Measurements from ENCODE around the gene HECW1. TPM values are rescaled to one million over a fixed set of nuclear protein-coding genes. Genes with fewer than 3 reads are reported as not detected.

The HECW1 gene
- total and polyA plus RNA-seq, 4 donors, result 0.05 TPM; not detected in 3

DNA sequence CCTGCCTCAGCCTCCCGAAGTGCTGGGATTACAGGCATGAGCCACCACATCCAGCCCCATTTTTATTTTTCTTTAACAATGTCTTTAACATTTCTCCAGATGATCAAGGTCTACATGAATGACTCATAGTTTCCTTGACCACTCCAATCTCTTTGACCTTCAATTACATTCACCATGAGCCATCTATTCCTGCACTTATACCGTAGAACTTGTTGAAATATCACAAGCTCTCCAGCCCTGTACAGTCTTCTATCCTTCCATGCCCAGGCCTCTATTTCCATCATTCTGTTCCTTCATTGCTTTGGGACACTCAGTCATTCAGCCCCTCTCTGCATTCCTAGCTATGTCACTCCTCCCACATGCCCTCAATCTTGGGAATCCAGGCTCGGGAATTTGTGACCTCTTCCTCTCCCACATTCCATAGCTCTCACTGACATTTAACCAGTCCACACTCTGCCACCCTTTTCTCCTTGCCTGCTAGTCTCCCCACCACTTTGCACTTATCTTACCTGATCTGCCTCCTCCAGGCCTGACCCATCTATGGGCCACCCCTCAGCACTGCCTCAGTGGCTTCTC is 318.7 kb downstream of the HECW1 start:
- TF ChIP-seq RXRA (IDR thresholded peaks at IDR 0.05), result no peak
- Histone ChIP-seq H3K27ac (ENCODE audit: low read depth in 1 of 2, low read length in 2 of 2) (no peak overlapping the region), H3K4me3 (ENCODE audit: low read depth in 1 of 3, low read length in 3 of 3) (no peak overlapping the region)

DNA sequence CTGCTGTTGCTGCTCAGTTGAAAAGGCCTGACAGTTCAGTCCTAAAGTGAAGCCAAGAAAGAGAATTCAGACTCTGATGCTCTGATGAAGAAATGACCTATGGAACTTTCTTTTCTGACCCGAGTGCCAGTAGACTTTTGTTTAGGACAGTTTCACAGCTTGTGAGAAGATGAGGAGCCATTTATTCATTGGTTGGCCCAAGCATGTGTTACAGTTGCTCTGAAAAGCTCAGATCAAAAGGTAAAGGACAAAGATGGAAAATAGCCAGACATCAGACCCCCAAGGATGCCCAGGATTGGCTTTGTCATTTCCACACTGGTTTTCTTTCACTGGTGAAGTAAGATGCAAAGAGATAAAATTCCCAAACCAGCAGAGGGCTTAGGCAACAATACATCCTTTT is 321.2 kb downstream of the HECW1 start:
- H3K4me1 ChIP-seq (ENCODE audit: control insufficient read depth in 4 of 4, insufficient read depth in 4 of 4, low read length in 3 of 4), result no peaks in the 10 kb centered on the region
- no peak overlapping the region for H3K9ac ChIP-seq (ENCODE audit: low read depth in 1 of 2, low read length in 2 of 2)
- no peak overlapping the region for H3K27ac ChIP-seq (ENCODE audit: low read depth in 1 of 2, low read length in 2 of 2)
- no peak for DNase-seq (ENCODE audit: low spot score)
- H3K36me3 ChIP-seq (ENCODE audit: control insufficient read depth in 4 of 4, insufficient read depth in 3 of 4, low read depth in 1 of 4, low read length in 3 of 4), result no peaks in the 10 kb centered on the region
- no peaks in the 10 kb centered on the region for H3K9me3 ChIP-seq (ENCODE audit: control insufficient read depth in 4 of 4, low read length in 3 of 4)
- H3K4me3 ChIP-seq (ENCODE audit: low read depth in 1 of 3, low read length in 3 of 3), result no peak overlapping the region
- WGBS, result 89% methylated on average over 1 of the region's 1 CpG
- no peaks in the 10 kb centered on the region for H3K27me3 ChIP-seq (ENCODE audit: control insufficient read depth in 4 of 4, insufficient read depth in 4 of 4, low read length in 3 of 4)
- TF ChIP-seq, protein P1, sequence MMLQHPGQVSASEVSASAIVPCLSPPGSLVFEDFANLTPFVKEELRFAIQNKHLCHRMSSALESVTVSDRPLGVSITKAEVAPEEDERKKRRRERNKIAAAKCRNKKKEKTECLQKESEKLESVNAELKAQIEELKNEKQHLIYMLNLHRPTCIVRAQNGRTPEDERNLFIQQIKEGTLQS (IDR thresholded peaks at IDR 0.05), result no peak
- TF ChIP-seq YY1 (IDR thresholded peaks at IDR 0.05) (no peak), FOXA1 (IDR thresholded peaks at IDR 0.05) (no peak), FOXA2 (IDR thresholded peaks at IDR 0.05) (no peak), RAD21 (IDR thresholded peaks at IDR 0.05) (no peak), EGR1 (IDR thresholded peaks at IDR 0.05; ENCODE audit: low read depth in 2 of 2) (no peak), HNF4A (conservative IDR thresholded peaks at IDR 0.05) (no peak), GABPA (IDR thresholded peaks at IDR 0.05 in 1 of 2, conservative IDR thresholded peaks at IDR 0.05 in 1 of 2) (no peak), HNF4G (IDR thresholded peaks at IDR 0.05) (no peak)
- TF ChIP-seq, protein P2, sequence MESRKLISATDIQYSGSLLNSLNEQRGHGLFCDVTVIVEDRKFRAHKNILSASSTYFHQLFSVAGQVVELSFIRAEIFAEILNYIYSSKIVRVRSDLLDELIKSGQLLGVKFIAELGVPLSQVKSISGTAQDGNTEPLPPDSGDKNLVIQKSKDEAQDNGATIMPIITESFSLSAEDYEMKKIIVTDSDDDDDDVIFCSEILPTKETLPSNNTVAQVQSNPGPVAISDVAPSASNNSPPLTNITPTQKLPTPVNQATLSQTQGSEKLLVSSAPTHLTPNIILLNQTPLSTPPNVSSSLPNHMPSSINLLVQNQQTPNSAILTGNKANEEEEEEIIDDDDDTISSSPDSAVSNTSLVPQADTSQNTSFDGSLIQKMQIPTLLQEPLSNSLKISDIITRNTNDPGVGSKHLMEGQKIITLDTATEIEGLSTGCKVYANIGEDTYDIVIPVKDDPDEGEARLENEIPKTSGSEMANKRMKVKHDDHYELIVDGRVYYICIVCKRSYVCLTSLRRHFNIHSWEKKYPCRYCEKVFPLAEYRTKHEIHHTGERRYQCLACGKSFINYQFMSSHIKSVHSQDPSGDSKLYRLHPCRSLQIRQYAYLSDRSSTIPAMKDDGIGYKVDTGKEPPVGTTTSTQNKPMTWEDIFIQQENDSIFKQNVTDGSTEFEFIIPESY (IDR thresholded peaks at IDR 0.05), result no peak

More for the DNA sequence above, 318.7 kb downstream of the HECW1 start:
- no peak for DNase-seq (ENCODE audit: low spot score)
- 85% methylated on average over 3 of the region's 3 CpGs for WGBS
- Histone ChIP-seq H3K27me3 (ENCODE audit: control insufficient read depth in 4 of 4, insufficient read depth in 4 of 4, low read length in 3 of 4) (no peaks in the 10 kb centered on the region), H3K4me1 (ENCODE audit: control insufficient read depth in 4 of 4, insufficient read depth in 4 of 4, low read length in 3 of 4) (no peaks in the 10 kb centered on the region), H3K9me3 (ENCODE audit: control insufficient read depth in 4 of 4, low read length in 3 of 4) (no peaks in the 10 kb centered on the region), H3K36me3 (ENCODE audit: control insufficient read depth in 4 of 4, insufficient read depth in 3 of 4, low read depth in 1 of 4, low read length in 3 of 4) (no peaks in the 10 kb centered on the region), H3K9ac (ENCODE audit: low read depth in 1 of 2, low read length in 2 of 2) (no peak overlapping the region)

DNA sequence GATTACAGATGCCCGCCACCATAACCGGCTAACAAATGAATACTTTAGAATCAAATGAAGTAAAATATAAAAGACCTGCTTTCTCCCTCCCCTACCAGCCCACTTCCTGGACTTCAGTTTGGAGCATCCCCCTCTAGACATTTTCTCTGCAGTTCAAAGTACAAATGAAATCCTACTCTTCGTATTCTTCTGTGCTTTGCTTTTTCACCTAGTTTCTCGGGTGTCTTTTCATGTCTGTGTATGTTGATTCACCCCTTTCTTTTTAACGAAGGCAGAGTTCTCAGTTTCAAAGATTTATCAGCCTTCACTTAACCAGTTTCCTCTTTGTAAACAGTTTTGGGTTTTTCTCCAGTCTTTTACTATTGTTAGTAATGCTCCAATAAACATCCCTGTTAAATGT is 324.6 kb downstream of the HECW1 start:
- no peak for DNase-seq (ENCODE audit: low spot score)
- Histone ChIP-seq H3K9ac (ENCODE audit: low read depth in 1 of 2, low read length in 2 of 2) (no peak overlapping the region), H3K9me3 (ENCODE audit: control insufficient read depth in 4 of 4, low read length in 3 of 4) (no peaks in the 10 kb centered on the region), H3K4me1 (ENCODE audit: control insufficient read depth in 4 of 4, insufficient read depth in 4 of 4, low read length in 3 of 4) (no peaks in the 10 kb centered on the region), H3K36me3 (ENCODE audit: control insufficient read depth in 4 of 4, insufficient read depth in 3 of 4, low read depth in 1 of 4, low read length in 3 of 4) (no peaks in the 10 kb centered on the region), H3K4me3 (ENCODE audit: low read depth in 1 of 3, low read length in 3 of 3) (no peak overlapping the region), H3K27ac (ENCODE audit: low read depth in 1 of 2, low read length in 2 of 2) (no peak overlapping the region), H3K27me3 (ENCODE audit: control insufficient read depth in 4 of 4, insufficient read depth in 4 of 4, low read length in 3 of 4) (no peaks in the 10 kb centered on the region)
- WGBS, result 67% methylated on average over 5 of the region's 5 CpGs
- TF ChIP-seq HNF4A (conservative IDR thresholded peaks at IDR 0.05), result no peak
- TF ChIP-seq, protein P3, sequence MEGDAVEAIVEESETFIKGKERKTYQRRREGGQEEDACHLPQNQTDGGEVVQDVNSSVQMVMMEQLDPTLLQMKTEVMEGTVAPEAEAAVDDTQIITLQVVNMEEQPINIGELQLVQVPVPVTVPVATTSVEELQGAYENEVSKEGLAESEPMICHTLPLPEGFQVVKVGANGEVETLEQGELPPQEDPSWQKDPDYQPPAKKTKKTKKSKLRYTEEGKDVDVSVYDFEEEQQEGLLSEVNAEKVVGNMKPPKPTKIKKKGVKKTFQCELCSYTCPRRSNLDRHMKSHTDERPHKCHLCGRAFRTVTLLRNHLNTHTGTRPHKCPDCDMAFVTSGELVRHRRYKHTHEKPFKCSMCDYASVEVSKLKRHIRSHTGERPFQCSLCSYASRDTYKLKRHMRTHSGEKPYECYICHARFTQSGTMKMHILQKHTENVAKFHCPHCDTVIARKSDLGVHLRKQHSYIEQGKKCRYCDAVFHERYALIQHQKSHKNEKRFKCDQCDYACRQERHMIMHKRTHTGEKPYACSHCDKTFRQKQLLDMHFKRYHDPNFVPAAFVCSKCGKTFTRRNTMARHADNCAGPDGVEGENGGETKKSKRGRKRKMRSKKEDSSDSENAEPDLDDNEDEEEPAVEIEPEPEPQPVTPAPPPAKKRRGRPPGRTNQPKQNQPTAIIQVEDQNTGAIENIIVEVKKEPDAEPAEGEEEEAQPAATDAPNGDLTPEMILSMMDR (IDR thresholded peaks at IDR 0.05; ENCODE audit: low read depth, low read length, missing input control), result no peak
- no peak for TF ChIP-seq SP1 (IDR thresholded peaks at IDR 0.05)
- TF ChIP-seq YY1 (IDR thresholded peaks at IDR 0.05), result no peak
- TF ChIP-seq, protein P4, sequence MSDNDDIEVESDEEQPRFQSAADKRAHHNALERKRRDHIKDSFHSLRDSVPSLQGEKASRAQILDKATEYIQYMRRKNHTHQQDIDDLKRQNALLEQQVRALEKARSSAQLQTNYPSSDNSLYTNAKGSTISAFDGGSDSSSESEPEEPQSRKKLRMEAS (IDR thresholded peaks at IDR 0.05), result no peak
- no peak for TF ChIP-seq GABPA (IDR thresholded peaks at IDR 0.05 in 1 of 2, conservative IDR thresholded peaks at IDR 0.05 in 1 of 2)
- TF ChIP-seq, protein P1 (IDR thresholded peaks at IDR 0.05), result no peak
- TF ChIP-seq FOXA2 (IDR thresholded peaks at IDR 0.05), result no peak
- TF ChIP-seq, protein P5, sequence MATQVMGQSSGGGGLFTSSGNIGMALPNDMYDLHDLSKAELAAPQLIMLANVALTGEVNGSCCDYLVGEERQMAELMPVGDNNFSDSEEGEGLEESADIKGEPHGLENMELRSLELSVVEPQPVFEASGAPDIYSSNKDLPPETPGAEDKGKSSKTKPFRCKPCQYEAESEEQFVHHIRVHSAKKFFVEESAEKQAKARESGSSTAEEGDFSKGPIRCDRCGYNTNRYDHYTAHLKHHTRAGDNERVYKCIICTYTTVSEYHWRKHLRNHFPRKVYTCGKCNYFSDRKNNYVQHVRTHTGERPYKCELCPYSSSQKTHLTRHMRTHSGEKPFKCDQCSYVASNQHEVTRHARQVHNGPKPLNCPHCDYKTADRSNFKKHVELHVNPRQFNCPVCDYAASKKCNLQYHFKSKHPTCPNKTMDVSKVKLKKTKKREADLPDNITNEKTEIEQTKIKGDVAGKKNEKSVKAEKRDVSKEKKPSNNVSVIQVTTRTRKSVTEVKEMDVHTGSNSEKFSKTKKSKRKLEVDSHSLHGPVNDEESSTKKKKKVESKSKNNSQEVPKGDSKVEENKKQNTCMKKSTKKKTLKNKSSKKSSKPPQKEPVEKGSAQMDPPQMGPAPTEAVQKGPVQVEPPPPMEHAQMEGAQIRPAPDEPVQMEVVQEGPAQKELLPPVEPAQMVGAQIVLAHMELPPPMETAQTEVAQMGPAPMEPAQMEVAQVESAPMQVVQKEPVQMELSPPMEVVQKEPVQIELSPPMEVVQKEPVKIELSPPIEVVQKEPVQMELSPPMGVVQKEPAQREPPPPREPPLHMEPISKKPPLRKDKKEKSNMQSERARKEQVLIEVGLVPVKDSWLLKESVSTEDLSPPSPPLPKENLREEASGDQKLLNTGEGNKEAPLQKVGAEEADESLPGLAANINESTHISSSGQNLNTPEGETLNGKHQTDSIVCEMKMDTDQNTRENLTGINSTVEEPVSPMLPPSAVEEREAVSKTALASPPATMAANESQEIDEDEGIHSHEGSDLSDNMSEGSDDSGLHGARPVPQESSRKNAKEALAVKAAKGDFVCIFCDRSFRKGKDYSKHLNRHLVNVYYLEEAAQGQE (IDR thresholded peaks at IDR 0.05), result no peak
- no peak for TF ChIP-seq RXRA (IDR thresholded peaks at IDR 0.05)
- TF ChIP-seq JUND (IDR thresholded peaks at IDR 0.05), result no peak
- TF ChIP-seq TAF1 (conservative IDR thresholded peaks at IDR 0.05), result no peak
- no peak for TF ChIP-seq FOXA1 (IDR thresholded peaks at IDR 0.05)
- no peak for TF ChIP-seq EGR1 (IDR thresholded peaks at IDR 0.05; ENCODE audit: low read depth in 2 of 2)
- no peak for TF ChIP-seq RAD21 (IDR thresholded peaks at IDR 0.05)
- no peak for TF ChIP-seq HNF4G (IDR thresholded peaks at IDR 0.05)
- no peak for TF ChIP-seq NR2F2 (IDR thresholded peaks at IDR 0.05)
